ENCODE measurements around the gene WNT7B. TPM values are rescaled to one million over a fixed set of nuclear protein-coding genes. Genes with fewer than 3 reads are reported as not detected.
A peak's percentile ranks its signal among the peaks of the same experiment; 100 is the strongest.

The WNT7B gene
- total RNA-seq, 1 experiment from 2014 or later = 66.9 TPM

- no peak overlapping the region for H3K27ac ChIP-seq
- H3K4me3 ChIP-seq = no peak overlapping the region
- BruUV-seq (replicated peaks) = no TSS peak
- no peaks in the 10 kb centered on the region for H3K27me3 ChIP-seq (ENCODE audit: insufficient read depth, low read depth)
- TF ChIP-seq EZH2 (IDR thresholded peaks at IDR 0.05; ENCODE audit: low read depth) (no peak), CTCF (conservative IDR thresholded peaks at IDR 0.05) (no peak)
- H3K79me2 ChIP-seq (ENCODE audit: low read depth) = no peaks in the 10 kb centered on the region
- no peaks in the 10 kb centered on the region for H3K9me3 ChIP-seq (ENCODE audit: insufficient read depth, low read depth)
- POLR2A ChIA-PET (ENCODE audit: unreplicated experiment) = no interaction called here
- intact Hi-C loops (cut with micrococcal nuclease; ENCODE audit: unreplicated experiment) = no loop called here
- no peaks in the 10 kb centered on the region for H4K20me1 ChIP-seq (ENCODE audit: insufficient read depth)
- H3F3A ChIP-seq (ENCODE audit: insufficient read depth, low read depth) = peaks cover 16% of the 10 kb centered on the region; the same call in 1 of the 2 replicates
- CTCF ChIA-PET = no interaction called here
- peaks cover 13% of the 10 kb centered on the region for H3K4me1 ChIP-seq (replicated peaks; ENCODE audit: insufficient read depth)
- H3K36me3 ChIP-seq (ENCODE audit: low read depth) = no peaks in the 10 kb centered on the region
- no peak overlapping the region for H3K4me2 ChIP-seq
- DNase-seq = peak in 1 of 2 experiments; percentile 33
- H3K9me2 ChIP-seq (ENCODE audit: insufficient read depth) = no peaks in the 10 kb centered on the region
- no peak overlapping the region for H2AFZ ChIP-seq
These were observed 93.8 kb downstream of the WNT7B start for GRCh38 chr22:45882881-45883810.

GRCh38 chr22:45881524-45881875, 95.5 kb downstream of the WNT7B start:
- BruUV-seq (replicated peaks) = no TSS peak

More at GRCh38 chr22:45881524-45881875, 95.5 kb downstream of the WNT7B start:
- intact Hi-C loops (cut with micrococcal nuclease; ENCODE audit: unreplicated experiment) = no loop called here
- Histone ChIP-seq H3K27ac (no peak overlapping the region), H3K9me2 (ENCODE audit: insufficient read depth) (no peaks in the 10 kb centered on the region), H3K27me3 (ENCODE audit: insufficient read depth, low read depth) (no peaks in the 10 kb centered on the region), H3K4me2 (no peak overlapping the region), H3K4me1 (replicated peaks; ENCODE audit: insufficient read depth) (no peaks in the 10 kb centered on the region), H3K9me3 (ENCODE audit: insufficient read depth, low read depth) (no peaks in the 10 kb centered on the region), H3F3A (ENCODE audit: insufficient read depth, low read depth) (0 out of 2 replicates have a peak, but pooled peaks cover 8% of the 10 kb centered on the region), H3K36me3 (ENCODE audit: low read depth) (no peaks in the 10 kb centered on the region), H3K4me3 (no peak overlapping the region), H4K20me1 (ENCODE audit: insufficient read depth) (no peaks in the 10 kb centered on the region), H2AFZ (no peak overlapping the region), H3K79me2 (ENCODE audit: low read depth) (no peaks in the 10 kb centered on the region)
- POLR2A ChIA-PET (ENCODE audit: unreplicated experiment) = no interaction called here
- no peak for DNase-seq
- CTCF ChIA-PET = no interaction called here
- TF ChIP-seq EZH2 (IDR thresholded peaks at IDR 0.05; ENCODE audit: low read depth) = no peak
- TF ChIP-seq CTCF (conservative IDR thresholded peaks at IDR 0.05) = no peak

All from PC-9 (cell line).